Kidney epithelial cell (primary cell): Measurements from ENCODE around the gene TMEM151A. TPM values are rescaled to one million over a fixed set of nuclear protein-coding genes. Genes with fewer than 3 reads are reported as not detected.

Source experiments
- DNase-seq: peaks from one replicate; pipeline ENCODE4 v3.0.0-alpha.2; 2010; ENCODE audit warnings: low read depth
- H3K27me3 ChIP-seq: 2 replicates; pipeline ENCODE4 v1.6.0; 2011; ENCODE audit warnings: low read length; ENCODE audit not compliant: control insufficient read depth, insufficient read depth
- H3K36me3 ChIP-seq: 2 replicates; pipeline ENCODE4 v1.5.1; 2011; ENCODE audit warnings: low read length; ENCODE audit not compliant: control insufficient read depth, insufficient read depth
- H3K4me3 ChIP-seq: 2 replicates; pipeline ENCODE4 v1.5.1; 2011; ENCODE audit warnings: low read depth, mild to moderate bottlenecking, control low read depth, low read length
- total RNA-seq: library from RNA; depleted of rRNA; stranded (reverse); fragments of >200 nt; gene quantifications from 2 replicates; pipeline ENCODE4 v1.2.3, GENCODE V29; 2015
- TF ChIP-seq, protein P1 (sequence below): IDR thresholded peaks from 2 replicates; pipeline ENCODE4 v1.5.1; 2011; ENCODE audit warnings: mild to moderate bottlenecking, moderate library complexity, low read length, control low read depth, inconsistent platforms; ENCODE audit not compliant: insufficient read depth, poor library complexity, severe bottlenecking

Gene TMEM151A
- total RNA-seq, 1 donor from 2014 or later: 0.08 TPM

DNA sequence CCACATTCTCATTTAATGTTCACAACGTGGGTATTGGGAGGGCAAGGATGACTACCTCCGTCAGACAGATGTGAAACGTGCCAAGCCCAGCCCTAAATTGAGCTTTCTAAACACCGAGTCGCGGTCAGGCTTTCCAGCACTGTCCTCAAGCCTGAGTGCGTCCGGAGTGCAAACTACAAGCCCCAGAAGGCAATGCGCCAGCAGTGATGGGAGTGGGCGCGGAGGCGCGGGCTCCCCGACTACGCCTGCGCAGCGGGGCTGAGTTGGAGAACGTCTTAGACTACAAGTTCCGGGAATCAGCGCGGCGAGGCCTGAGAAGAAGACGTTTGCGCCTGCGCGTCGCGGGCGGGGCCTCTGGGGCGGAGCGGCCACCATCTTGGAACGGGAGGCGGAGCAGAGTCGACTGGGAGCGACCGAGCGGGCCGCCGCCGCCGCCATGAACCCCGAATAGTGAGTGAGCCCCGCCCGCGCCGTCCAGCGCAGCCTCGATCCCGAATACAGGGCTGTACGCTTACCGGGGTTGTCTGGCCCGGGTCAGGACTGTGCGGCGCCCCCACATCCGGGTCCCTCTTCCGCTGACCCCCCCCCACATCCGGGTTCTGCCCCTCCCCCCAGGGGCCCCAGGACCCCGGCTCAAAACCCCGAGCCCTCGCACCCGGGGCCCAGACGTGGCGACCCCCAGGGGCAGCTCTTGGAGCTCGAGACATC, 23.3 kb upstream of the TMEM151A start, which contains the start of gene RAB1B:
RAB1B (plus strand) TSS at position 396 of the 708 bp plus-strand sequence; CDS start at position 437, 41 bp downstream.
- Histone ChIP-seq H3K36me3 (peaks cover 8% of the 10 kb centered on the region), H3K4me3 (peak within 1 kb of the TSS; percentile 63), H3K27me3 (no peaks in the 10 kb centered on the region)
- TF ChIP-seq, protein P1, sequence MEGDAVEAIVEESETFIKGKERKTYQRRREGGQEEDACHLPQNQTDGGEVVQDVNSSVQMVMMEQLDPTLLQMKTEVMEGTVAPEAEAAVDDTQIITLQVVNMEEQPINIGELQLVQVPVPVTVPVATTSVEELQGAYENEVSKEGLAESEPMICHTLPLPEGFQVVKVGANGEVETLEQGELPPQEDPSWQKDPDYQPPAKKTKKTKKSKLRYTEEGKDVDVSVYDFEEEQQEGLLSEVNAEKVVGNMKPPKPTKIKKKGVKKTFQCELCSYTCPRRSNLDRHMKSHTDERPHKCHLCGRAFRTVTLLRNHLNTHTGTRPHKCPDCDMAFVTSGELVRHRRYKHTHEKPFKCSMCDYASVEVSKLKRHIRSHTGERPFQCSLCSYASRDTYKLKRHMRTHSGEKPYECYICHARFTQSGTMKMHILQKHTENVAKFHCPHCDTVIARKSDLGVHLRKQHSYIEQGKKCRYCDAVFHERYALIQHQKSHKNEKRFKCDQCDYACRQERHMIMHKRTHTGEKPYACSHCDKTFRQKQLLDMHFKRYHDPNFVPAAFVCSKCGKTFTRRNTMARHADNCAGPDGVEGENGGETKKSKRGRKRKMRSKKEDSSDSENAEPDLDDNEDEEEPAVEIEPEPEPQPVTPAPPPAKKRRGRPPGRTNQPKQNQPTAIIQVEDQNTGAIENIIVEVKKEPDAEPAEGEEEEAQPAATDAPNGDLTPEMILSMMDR: no peak
- peak; percentile 94 for DNase-seq

DNA sequence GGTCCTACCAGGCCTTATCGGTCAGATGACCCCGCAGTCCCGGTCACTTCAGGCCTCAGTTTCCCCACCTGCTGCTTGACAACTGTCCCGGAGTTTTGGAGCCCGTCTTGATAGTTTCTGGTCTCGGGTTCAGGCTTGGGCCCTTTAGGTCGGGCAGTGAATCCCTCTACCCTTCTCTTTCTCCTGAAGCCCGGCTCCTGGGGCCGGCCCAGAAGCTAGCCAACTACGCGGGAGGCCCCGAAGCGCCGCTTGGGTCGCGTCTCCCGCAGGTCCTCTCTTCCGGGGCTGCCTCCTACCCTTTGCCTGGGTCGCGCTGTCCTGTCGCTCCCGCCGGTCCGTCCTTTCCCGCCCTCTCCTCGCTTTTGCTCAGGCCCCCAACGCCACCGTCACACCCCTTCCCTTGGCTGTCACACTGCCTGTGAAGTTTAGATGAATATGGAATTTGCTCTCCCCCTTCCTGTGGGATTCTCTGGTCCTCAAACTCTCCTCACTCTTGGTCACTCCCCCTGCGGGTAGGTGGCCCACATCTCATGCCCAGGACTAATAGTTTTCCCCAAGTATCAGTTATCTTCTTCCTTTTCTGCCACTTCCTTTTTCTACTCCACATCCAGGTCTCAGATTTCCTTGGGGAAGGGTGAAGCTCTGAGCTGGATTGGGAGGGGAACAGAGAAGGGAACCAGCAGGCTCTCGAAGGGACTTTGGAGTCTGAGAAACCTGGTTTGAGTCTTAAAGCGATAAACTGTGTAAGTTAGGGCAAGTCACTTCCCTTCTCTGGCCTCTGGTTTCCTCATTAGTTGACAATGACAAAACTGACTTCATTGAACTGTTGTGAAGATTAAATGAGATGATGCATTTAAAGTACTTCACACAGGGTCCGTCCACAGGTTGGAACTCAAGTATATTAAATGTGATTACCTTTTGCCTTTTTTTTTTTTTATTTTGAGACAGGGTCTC, 22.5 kb upstream of the TMEM151A start:
- peaks cover 10% of the 10 kb centered on the region for H3K36me3 ChIP-seq
- no peak for DNase-seq
- TF ChIP-seq, protein P1: peak; percentile 16
- no peaks in the 10 kb centered on the region for H3K27me3 ChIP-seq
- H3K4me3 ChIP-seq: peak overlapping the region; percentile 63

DNA sequence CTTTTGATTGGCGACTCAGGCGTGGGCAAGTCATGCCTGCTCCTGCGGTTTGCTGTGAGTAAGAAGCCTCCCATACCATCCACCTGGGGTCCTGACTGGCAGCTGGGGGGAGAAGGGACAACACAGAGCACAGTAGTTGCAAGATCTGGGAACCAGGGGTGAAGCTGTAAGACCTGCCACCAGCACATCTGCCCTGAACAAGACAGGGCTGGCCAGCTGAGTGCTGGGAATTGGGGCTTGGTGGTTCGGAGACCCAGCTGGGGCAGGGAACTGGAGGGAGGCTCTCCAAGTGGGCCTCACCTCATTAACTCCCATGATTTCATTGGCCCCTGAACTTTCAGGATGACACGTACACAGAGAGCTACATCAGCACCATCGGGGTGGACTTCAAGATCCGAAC, 19.9 kb upstream of the TMEM151A start:
- Histone ChIP-seq H3K27me3 (no peaks in the 10 kb centered on the region), H3K36me3 (peaks cover 10% of the 10 kb centered on the region), H3K4me3 (no peak overlapping the region)
- DNase-seq: no peak
- TF ChIP-seq, protein P1: no peak

- no peaks in the 10 kb centered on the region for H3K27me3 ChIP-seq
- DNase-seq: no peak
- peaks cover 10% of the 10 kb centered on the region for H3K36me3 ChIP-seq
- TF ChIP-seq, protein P1: no peak
- no peak overlapping the region for H3K4me3 ChIP-seq
These were observed 19.1 kb upstream of the TMEM151A start for GRCh38 chr11:66272596-66272995.

DNA sequence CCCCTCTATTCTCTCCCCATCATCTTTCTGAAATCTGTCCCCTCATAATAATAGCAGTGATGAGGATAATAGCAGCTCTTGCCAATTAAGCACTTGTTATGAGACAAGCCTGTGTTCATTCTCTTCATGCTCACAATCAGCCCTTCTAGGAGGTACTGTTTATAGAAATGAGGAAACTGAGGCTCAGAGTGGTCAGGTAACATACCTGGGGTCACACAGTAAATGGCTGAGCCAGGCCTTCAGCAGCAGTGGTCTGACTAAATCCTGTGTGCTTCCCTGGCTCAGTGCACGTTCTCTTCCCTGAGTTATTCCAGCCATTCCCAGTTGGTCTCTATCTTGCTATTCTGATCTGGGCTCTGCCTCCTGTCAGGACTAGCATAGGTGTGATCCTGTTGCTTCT, 17.5 kb upstream of the TMEM151A start:
- TF ChIP-seq, protein P1: no peak
- Histone ChIP-seq H3K27me3 (peaks cover 7% of the 10 kb centered on the region), H3K36me3 (peaks cover 10% of the 10 kb centered on the region), H3K4me3 (no peak overlapping the region)
- DNase-seq: no peak
